ENCODE data around the gene GPC2.

DNA sequence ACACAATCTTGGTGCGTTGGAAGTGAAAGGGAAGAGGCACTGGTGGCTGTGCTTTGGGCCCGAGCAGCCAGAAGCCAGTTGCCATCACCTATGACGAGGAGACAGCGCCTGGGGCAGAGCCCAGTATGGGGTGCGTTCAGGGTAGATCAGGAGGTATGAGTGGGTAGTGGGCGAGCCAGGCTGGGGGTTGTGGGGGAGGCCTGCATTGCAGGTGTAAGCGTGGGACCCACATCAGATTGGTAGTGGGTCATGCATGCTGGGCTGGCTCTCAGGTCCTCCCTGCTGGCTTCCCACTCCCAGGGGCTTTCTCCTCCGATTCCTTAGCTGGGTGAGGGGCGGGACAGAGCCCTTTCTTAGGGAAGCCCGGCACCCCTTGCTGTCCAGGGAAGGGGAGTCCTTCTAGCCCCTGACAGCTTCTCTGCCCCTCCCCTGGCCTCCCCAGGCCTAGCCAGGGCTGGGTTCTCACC lies 42.1 kb upstream of the GPC2 start:
- TF ChIP-seq, protein P1, sequence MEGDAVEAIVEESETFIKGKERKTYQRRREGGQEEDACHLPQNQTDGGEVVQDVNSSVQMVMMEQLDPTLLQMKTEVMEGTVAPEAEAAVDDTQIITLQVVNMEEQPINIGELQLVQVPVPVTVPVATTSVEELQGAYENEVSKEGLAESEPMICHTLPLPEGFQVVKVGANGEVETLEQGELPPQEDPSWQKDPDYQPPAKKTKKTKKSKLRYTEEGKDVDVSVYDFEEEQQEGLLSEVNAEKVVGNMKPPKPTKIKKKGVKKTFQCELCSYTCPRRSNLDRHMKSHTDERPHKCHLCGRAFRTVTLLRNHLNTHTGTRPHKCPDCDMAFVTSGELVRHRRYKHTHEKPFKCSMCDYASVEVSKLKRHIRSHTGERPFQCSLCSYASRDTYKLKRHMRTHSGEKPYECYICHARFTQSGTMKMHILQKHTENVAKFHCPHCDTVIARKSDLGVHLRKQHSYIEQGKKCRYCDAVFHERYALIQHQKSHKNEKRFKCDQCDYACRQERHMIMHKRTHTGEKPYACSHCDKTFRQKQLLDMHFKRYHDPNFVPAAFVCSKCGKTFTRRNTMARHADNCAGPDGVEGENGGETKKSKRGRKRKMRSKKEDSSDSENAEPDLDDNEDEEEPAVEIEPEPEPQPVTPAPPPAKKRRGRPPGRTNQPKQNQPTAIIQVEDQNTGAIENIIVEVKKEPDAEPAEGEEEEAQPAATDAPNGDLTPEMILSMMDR (IDR thresholded peaks at IDR 0.05; ENCODE audit: low read length): no peak
- TF ChIP-seq EZH2 (optimal IDR thresholded peaks at IDR 0.05; ENCODE audit: low read depth, low read length): no peak
